SIG-M5 treated with dmso at 0.1 percent for 504 hours (cell line): Measurements from ENCODE around the gene GOLGA8G.
"Not testable (repeated sequence)": the region's sequence is repeated elsewhere in the genome, so short reads cannot be mapped to it uniquely, and the experiment has no call there.

Source experiments
- DNase-seq: peaks from one replicate; lab custom pipeline; 2025; ENCODE audit not compliant: unreplicated experiment; lab: John Stamatoyannopoulos, UW

The GOLGA8G gene, protein sequence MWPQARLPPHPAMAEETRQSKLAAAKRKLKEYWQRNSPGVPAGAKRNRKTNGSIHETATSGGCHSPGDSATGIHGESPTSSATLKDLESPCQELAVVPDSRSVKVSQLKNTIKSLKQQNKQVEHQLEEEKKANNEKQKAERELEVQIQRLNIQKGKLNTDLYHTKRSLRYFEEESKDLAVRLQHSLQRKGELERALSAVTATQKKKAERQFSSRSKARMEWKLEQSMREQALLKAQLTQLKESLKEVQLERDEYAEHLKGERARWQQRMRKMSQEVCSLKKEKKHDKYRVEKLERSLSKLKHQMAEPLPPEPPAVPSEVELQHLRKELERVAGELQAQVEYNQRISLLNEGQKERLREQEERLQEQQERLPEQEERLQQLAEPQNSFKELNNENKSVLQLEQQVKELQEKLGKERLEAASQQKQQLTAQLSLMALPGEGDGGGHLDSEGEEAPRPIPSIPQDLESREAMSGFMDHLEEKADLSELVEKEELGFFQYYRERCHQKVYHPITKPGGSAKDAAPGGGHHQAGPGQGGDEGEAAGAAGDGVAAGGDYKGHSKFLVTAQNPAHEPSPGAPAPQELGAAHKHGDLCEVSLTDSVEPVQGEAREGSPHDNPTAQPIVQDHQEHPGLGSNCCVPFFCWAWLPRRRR

GRCh38 chr15:28532954-28533353 is at the start of gene GOLGA8G:
Gene GOLGA8G, minus strand, starts transcription at chr15:28532971. Its CDS starts 62 bp downstream, at chr15:28532909.
- not testable (repeated sequence) for DNase-seq

DNA sequence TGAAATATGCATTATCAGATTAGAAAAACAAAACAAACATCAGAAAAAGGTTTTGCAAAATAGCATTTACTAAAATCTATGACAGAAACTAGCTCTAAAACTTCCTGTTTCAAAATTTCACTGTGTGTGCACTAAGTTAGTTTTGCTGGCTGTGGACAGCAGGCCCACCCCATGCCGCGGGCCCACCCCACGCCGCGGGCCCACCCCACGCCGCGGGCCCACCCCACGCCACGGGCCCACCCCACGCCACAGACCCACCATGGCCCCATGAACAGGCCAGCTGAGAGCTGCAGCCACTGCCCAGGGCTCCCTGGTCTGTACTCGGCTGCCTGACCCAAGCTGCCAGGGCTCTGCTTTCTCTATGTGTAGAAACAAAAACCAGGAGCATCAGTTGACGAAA is 40.6 kb upstream of the GOLGA8G start:
- DNase-seq: not testable (repeated sequence)

GRCh38 chr15:28553268-28553667 is 20.5 kb upstream of the GOLGA8G start, which contains the start of gene GOLGA6L25:
Gene GOLGA6L25, plus strand, starts transcription at chr15:28553568. Its CDS starts 61 bp downstream, at chr15:28553629.
- not testable (repeated sequence) for DNase-seq

- DNase-seq: not testable (repeated sequence)
Measured at GRCh38 chr15:28515208-28515607, 17.6 kb downstream of the GOLGA8G start.

GRCh38 chr15:28514128-28514527 is 18.6 kb downstream of the GOLGA8G start:
- not testable (repeated sequence) for DNase-seq

DNA sequence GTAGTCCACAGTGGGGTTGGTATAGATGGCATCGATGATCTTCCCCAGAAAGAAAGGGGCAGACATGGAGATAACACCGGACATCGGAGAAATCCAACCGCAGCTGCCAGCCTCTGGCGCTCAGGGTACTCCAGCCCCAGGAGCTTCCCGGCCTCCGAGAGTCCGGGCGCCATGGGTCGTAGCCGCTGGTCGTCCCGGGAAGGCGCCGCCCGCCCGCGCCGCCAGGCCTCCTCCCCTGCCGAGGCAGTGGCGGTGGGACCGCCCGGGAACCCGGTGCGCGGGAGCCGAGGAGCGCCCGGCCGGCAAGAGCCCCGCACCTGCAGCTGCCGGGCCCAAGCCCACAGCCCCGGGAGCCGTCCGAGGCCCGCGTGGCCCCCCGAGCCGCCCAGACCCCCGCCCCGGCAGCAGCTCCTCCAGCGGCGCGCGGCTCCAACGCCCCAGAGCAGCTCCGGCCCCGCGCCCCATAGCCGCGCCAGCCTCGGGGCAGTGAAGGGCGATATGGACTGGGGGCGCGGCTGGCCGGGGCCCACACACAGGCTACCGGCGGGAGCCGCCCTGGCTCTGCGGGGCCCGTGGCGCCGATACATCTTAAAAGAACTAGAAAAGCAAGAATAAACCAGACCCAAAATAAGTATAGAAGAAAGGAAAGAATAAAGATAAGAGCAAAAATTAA is 24.4 kb downstream of the GOLGA8G start:
- DNase-seq: not testable (repeated sequence)

GRCh38 chr15:28481340-28481739 is 51.4 kb downstream of the GOLGA8G start:
- DNase-seq: not testable (repeated sequence)
